Calu3 (cell line): ENCODE measurements around the gene TSHZ1. TPM values are rescaled to one million over a fixed set of nuclear protein-coding genes. Genes with fewer than 3 reads are reported as not detected.

ENCODE experiments used
- BruUV-seq: library from RNA; stranded (reverse); fragments of 400-500 nt; replicated peaks from 2 replicates; lab custom pipeline; 2021; lab: Mats Ljungman, UMichigan
- CTCF ChIA-PET: fragments of 300-600 bp; sonication (Branson Sonifier 250); formaldehyde crosslinking; loops from one replicate; lab custom pipeline; 2022; ENCODE audit warnings: antibody characterized with exemption; lab: Charles Lee
- DNase-seq: peaks from one replicate; pipeline ENCODE4 v3.0.0; 2022
- H3K27ac Mint-ChIP-seq: one replicate; pipeline ENCODE4 v1.8.0; 2022; ENCODE audit warnings: mixed read lengths; ENCODE audit not compliant: unreplicated experiment
- H3K27me3 Mint-ChIP-seq: one replicate; pipeline ENCODE4 v1.8.0; 2022; ENCODE audit warnings: mixed read lengths; ENCODE audit not compliant: unreplicated experiment
- H3K36me3 Mint-ChIP-seq: one replicate; pipeline ENCODE4 v1.8.0; 2022; ENCODE audit warnings: mild to moderate bottlenecking, moderate library complexity, mixed read lengths; ENCODE audit not compliant: insufficient read depth, unreplicated experiment
- H3K4me1 Mint-ChIP-seq: one replicate; pipeline ENCODE4 v1.8.0; 2022; ENCODE audit warnings: mild to moderate bottlenecking, low read depth, mixed read lengths; ENCODE audit not compliant: unreplicated experiment
- H3K4me3 Mint-ChIP-seq: one replicate; pipeline ENCODE4 v1.8.0; 2022; ENCODE audit warnings: mild to moderate bottlenecking, low read depth, moderate library complexity, mixed read lengths; ENCODE audit not compliant: unreplicated experiment
- H3K9me3 Mint-ChIP-seq: one replicate; pipeline ENCODE4 v1.8.0; 2022; ENCODE audit warnings: low read depth, mixed read lengths; ENCODE audit not compliant: unreplicated experiment
- intact Hi-C: fragments of 100-400 bp; cut with micrococcal nuclease; formaldehyde crosslinking; loops from one replicate; pipeline ENCODE4 v1.10.0; 2022; ENCODE audit not compliant: unreplicated experiment
- total RNA-seq: library from RNA; stranded (reverse); gene quantifications from 2 replicates; pipeline ENCODE4 v1.2.3, GENCODE V29; 2022
- TF ChIP-seq, protein P1 (sequence below): fragments of 200-600 bp; IDR thresholded peaks from one replicate; pipeline ENCODE4 v1.8.0; 2022; ENCODE audit warnings: antibody characterized with exemption; ENCODE audit not compliant: unreplicated experiment

TSHZ1 gene
- total RNA-seq, 1 experiment from 2014 or later, result 10.8 TPM

DNA sequence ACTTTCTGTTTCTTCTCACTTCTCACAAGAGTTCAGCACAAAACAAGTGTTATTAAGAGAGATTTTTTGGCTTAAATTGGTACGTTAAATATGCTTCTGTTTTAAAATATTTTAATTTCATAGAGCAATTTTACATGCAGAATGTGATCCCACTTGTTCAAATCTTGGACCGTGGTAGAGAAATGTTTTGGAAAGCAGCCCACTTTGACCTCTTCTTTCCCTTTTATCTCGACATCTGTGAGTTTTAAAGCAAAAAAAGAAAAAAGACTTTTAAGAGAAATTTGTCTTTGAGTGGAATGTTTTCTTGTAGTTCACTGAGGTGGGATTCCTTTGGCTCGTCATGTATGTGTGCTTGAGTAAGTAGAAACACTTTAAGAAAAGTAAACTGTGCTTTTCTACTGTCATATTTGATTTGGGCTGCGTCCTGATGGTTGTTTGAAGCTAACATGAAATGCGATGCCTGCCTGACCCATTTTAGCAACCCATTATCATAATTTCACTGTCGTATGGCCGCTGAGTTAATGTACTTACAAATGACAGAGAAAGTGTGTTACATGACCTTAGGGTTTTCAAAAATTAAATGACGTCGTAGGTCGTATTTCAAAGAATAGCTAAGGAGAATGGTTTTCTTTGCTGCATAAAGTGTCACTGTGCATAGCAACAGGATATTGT lies 54.5 kb downstream of the TSHZ1 start:
- intact Hi-C loops, result no loop called here
- Mint-ChIP-seq H3K9me3 (no peaks in the 10 kb centered on the region), H3K4me1 (no peaks in the 10 kb centered on the region), H3K36me3 (no peaks in the 10 kb centered on the region), H3K27ac (no peak overlapping the region), H3K4me3 (no peak overlapping the region), H3K27me3 (no peaks in the 10 kb centered on the region)
- TF ChIP-seq, protein P1, sequence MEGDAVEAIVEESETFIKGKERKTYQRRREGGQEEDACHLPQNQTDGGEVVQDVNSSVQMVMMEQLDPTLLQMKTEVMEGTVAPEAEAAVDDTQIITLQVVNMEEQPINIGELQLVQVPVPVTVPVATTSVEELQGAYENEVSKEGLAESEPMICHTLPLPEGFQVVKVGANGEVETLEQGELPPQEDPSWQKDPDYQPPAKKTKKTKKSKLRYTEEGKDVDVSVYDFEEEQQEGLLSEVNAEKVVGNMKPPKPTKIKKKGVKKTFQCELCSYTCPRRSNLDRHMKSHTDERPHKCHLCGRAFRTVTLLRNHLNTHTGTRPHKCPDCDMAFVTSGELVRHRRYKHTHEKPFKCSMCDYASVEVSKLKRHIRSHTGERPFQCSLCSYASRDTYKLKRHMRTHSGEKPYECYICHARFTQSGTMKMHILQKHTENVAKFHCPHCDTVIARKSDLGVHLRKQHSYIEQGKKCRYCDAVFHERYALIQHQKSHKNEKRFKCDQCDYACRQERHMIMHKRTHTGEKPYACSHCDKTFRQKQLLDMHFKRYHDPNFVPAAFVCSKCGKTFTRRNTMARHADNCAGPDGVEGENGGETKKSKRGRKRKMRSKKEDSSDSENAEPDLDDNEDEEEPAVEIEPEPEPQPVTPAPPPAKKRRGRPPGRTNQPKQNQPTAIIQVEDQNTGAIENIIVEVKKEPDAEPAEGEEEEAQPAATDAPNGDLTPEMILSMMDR, result no peak
- BruUV-seq, result no TSS peak
- CTCF ChIA-PET, result no interaction called here
- no peak for DNase-seq

DNA sequence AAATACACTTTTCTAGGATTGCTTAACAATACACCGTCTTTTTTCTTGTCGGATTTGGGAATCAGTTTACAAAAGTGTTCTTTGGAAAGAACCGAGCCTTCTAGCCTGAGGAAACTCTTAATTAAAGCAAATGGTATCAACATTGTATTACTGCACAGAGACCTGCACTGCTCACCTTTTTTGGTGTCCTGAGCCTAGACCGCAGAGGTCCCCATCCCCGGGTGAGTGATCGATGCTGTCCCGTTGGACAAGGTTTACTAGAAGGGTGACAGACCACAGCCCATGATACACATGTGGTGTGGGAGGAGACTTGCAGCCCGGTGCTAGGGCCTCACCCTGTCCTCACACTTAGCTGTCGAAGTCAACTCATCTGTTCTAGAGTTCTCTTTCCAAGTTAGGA lies 55.3 kb downstream of the TSHZ1 start:
- intact Hi-C loops, result no loop called here
- Mint-ChIP-seq H3K27me3 (no peaks in the 10 kb centered on the region), H3K4me1 (no peaks in the 10 kb centered on the region), H3K4me3 (no peak overlapping the region), H3K9me3 (no peaks in the 10 kb centered on the region), H3K36me3 (no peaks in the 10 kb centered on the region), H3K27ac (no peak overlapping the region)
- TF ChIP-seq, protein P1, result no peak
- no TSS peak for BruUV-seq
- DNase-seq, result no peak
- CTCF ChIA-PET, result no interaction called here

DNA sequence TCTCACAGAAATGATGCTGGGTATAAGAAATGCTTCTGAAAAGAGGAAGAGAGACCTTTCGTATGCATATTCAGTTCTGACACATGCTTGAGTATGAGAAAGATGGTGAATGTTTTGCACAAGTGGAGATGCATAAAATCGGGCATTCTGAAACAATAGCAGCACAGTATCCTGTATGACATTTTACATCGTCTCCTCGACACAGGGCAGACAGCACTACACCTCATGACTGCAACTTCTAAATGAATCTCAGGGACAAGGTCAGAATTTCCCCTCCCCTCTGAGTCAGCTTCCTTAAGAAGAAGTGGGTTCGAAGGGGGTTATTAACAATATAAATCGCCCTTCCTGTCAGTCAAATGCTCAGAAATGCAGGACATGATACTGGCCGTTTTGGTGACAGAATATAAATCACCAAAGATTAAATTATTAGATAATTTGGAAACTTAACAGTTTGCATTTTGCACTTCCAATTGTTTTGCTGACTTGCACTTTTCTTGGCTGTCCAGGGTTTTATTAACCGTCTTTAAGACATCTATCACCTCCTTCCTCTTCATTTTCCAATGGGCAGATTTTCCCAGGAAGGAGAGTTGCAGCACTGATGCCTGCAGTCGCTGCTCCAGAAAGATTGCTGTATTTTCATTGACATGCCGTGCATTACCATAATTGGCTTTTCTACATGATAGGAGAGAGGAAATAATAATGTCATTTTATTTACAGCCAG lies 57.2 kb downstream of the TSHZ1 start:
- BruUV-seq, result no TSS peak
- CTCF ChIA-PET, result no interaction called here
- intact Hi-C loops, result no loop called here
- H3K36me3 Mint-ChIP-seq, result no peaks in the 10 kb centered on the region
- H3K4me3 Mint-ChIP-seq, result no peak overlapping the region
- H3K27ac Mint-ChIP-seq, result no peak overlapping the region
- no peaks in the 10 kb centered on the region for H3K4me1 Mint-ChIP-seq
- TF ChIP-seq, protein P1, result no peak
- no peaks in the 10 kb centered on the region for H3K27me3 Mint-ChIP-seq
- H3K9me3 Mint-ChIP-seq, result no peaks in the 10 kb centered on the region
- no peak for DNase-seq

DNA sequence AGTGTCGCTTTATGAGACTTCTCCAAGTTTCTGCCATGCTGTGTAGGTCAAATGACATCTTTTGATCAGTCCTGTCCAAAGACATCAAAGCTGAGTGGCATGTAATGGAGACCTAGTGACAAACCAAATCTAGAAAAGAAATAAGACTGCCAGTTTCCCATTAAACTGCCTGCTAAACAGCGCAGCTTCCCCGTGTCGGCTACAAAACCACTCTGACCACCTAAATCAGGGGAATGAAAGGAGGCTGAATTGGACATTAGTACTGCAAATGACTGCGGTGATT lies 57.7 kb downstream of the TSHZ1 start:
- intact Hi-C loops, result no loop called here
- no peaks in the 10 kb centered on the region for H3K4me1 Mint-ChIP-seq
- H3K4me3 Mint-ChIP-seq, result no peak overlapping the region
- BruUV-seq, result no TSS peak
- no peaks in the 10 kb centered on the region for H3K27me3 Mint-ChIP-seq
- H3K27ac Mint-ChIP-seq, result no peak overlapping the region
- CTCF ChIA-PET, result no interaction called here
- DNase-seq, result no peak
- TF ChIP-seq, protein P1, result no peak
- no peaks in the 10 kb centered on the region for H3K9me3 Mint-ChIP-seq
- H3K36me3 Mint-ChIP-seq, result no peaks in the 10 kb centered on the region
